HL-60/S4 treated with retinoic acid at 250 ng/mL for 4 days and 3 days (cell line): Measurements from ENCODE around the gene SPHKAP.
"Not testable (repeated sequence)": the region's sequence is repeated elsewhere in the genome, so short reads cannot be mapped to it uniquely, and the experiment has no call there.

Experiments used
- in situ Hi-C: fragments of 300-500 bp; cut with MboI; formaldehyde crosslinking; loops from 2 replicates; pipeline ENCODE4 v1.7.0; 2022; ENCODE audit warnings: low sequenced_read_pairs

The SPHKAP gene, protein sequence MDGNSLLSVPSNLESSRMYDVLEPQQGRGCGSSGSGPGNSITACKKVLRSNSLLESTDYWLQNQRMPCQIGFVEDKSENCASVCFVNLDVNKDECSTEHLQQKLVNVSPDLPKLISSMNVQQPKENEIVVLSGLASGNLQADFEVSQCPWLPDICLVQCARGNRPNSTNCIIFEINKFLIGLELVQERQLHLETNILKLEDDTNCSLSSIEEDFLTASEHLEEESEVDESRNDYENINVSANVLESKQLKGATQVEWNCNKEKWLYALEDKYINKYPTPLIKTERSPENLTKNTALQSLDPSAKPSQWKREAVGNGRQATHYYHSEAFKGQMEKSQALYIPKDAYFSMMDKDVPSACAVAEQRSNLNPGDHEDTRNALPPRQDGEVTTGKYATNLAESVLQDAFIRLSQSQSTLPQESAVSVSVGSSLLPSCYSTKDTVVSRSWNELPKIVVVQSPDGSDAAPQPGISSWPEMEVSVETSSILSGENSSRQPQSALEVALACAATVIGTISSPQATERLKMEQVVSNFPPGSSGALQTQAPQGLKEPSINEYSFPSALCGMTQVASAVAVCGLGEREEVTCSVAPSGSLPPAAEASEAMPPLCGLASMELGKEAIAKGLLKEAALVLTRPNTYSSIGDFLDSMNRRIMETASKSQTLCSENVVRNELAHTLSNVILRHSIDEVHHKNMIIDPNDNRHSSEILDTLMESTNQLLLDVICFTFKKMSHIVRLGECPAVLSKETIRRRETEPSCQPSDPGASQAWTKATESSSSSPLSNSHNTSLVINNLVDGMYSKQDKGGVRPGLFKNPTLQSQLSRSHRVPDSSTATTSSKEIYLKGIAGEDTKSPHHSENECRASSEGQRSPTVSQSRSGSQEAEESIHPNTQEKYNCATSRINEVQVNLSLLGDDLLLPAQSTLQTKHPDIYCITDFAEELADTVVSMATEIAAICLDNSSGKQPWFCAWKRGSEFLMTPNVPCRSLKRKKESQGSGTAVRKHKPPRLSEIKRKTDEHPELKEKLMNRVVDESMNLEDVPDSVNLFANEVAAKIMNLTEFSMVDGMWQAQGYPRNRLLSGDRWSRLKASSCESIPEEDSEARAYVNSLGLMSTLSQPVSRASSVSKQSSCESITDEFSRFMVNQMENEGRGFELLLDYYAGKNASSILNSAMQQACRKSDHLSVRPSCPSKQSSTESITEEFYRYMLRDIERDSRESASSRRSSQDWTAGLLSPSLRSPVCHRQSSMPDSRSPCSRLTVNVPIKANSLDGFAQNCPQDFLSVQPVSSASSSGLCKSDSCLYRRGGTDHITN (N-terminal part only)

DNA sequence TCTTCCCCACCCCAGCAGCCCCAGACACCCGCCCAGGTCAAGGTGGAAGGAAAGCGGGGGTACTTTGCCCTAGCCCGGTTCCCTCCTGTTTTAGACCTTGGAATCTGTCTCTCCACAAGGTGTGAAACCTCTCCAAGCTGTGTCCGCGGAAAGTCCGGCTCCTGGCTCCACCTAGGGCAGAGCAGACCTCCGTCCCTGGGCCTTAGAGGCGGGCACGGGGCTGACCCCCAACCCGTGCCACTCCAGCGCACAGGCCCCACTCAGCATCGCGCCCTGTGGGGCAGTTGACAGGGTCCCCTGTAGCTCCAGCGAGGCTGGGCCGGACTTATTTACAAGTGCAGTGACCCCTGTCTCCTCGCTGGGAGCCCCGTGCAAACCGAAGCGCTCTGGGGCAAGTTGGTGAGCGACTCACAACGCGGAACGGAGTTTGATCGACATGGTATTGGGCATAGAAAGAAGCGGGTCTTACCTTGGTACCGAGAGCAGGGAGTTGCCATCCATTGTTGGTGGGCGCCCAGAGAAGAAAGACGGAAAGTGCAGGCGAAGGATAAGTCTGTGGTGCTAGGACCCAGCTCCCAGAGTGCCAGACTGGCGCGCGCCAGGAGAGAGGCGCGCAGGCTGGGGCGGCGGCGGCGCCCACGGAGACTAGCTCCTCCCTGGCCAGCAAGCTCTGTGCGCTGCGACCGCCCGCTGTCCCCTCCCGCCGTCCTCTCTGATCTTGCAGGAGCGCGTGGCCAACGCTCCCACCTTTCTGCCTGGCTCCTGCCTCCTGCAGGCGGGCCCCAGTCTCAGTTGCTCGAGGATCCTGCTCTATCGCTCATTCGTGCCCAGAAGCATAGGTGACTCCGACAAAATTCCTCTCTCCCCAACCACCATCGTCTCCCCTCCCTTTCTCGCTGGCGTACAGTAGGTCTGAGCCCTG lies at the start of gene SPHKAP:
TSS of gene SPHKAP (minus strand) at position 590 of the 922 bp plus-strand sequence. CDS start at position 501, 89 bp downstream.
- in situ Hi-C loops: no loop called here

DNA sequence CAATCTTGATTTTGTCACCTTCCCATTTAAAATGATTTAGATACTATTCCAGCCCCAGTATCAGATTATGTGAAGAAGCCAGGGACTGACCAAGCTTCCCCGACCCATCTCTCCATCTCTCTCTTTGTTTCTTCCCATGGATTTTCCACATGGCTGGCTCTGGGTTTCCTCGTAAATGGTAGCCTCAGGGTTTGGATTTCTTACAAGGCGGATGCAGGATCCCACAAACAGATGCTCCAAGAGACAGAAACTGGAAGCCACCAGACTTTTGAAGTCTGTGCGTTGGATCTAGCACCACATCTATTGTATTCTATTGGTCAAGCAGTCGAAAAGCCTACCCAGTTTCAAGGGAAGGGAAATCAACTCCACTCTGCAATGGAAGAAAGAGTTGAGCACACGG lies 46.0 kb upstream of the SPHKAP start:
- in situ Hi-C loops: no loop called here

DNA sequence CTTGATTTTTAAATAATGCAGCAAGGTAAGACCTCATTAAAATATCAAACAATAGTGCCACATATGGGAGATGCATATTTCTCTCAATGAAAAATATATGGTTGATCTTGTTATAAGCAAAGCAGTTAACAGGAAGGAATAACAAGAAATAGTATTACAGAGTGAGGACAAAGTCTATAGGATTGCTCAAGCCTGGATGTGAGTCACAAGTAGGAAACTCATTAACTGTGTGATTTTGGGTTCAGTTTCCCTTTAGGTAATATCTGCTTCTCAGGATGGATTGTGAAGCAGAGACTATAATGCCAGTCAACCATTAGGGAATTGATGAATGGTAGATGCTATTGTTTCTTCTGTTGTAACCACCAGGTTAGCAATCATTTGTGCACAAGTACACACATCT lies 42.9 kb upstream of the SPHKAP start:
- in situ Hi-C loops: no loop called here

DNA sequence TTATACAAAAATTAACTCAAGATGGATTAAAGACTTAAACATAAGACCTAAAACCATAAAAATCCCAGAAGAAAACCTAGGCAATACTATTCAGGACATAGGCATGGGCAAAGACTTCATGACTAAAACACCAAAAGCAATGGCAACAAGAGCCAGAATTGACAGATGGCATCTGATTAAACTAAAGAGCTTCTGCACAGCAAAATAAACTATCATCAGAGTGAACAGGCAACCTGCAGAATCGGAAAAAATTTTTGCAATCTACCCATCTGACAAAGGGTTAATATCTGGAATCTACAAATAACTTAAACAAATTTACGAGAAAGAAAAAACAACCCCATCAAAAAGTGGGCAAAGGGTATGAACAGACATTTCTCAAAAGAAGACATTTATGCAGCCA lies 37.1 kb upstream of the SPHKAP start:
- in situ Hi-C loops: not testable (repeated sequence)

DNA sequence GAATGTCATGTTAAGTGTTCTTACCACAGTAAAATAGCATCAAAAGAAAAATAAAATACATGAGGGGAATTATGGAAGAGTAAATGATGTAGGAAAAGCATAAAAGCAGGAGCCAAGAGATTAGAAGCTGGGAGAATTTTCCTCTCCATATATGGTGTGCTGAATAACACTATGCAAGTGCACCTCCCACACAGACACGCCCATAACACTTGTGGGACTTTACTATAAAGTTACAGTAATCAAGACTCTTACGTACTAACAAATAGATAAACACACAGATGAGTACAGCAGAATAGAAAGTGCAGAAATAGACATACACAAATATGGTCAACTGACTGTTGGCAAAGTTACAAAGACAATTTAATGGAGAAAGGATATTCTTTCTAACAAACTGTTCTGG lies 16.0 kb upstream of the SPHKAP start:
- in situ Hi-C loops: no loop called here

DNA sequence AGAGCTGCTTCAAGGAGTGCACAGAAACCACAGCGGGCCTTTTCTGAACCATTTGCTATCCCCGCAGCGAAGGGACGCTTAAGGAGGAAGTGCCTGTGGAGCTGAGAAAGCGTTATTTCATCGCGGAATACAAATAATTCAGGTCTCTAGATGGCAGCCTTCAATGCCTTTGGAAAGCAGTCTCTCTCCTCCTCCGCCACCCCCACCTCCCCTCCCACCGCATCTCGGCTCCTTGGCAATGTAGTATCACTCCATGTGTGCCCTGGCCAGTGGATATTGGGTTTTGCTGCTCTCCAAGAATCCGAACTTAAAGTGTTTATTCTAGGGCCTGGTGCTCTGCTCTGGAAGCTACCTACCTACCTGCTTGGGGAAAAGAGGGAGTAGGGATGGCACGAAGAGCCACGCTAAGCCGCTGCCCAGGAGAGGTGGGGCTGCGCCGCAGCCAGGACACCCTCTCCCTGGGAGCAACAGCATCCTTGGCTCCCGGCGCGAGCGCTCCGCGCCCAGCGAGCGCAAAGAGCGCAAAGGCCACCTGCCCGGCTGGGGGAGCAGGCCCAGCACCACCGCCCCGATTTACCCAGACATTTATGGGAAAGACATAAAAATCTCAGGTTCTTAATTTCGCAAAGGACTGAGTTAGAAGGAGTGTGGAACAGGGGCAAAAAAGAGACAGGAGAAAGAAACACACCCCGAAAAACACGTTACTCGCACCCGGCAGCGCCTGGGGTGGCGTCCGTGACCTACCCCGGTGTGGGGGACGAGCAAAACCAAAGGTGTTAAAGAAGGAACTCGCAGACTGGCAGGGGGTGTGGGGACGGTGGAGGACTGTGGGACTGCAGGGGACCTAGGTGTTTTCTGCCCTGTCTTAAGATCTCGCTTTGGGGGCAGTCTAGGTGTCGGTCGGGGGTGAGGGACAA lies 1.0 kb downstream of the SPHKAP start:
- in situ Hi-C loops: no loop called here

DNA sequence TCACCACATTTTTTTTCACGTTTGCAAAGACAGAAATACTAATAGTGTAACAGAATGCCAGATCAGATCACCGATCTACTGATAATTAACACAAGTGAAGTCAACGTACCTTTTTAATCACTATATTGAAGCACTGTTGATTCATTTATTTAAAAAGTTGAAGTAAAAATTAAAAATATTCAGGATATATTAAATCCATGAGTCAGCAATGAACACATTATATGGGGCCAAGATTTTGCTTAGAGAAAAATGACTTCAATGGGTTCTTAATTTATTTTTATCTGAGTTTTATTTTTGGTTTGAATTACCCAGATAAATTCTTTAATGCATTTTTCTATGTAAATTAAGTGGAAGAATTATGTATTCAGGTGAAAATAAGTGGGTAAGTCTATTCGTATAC lies 14.2 kb downstream of the SPHKAP start:
- in situ Hi-C loops: no loop called here

DNA sequence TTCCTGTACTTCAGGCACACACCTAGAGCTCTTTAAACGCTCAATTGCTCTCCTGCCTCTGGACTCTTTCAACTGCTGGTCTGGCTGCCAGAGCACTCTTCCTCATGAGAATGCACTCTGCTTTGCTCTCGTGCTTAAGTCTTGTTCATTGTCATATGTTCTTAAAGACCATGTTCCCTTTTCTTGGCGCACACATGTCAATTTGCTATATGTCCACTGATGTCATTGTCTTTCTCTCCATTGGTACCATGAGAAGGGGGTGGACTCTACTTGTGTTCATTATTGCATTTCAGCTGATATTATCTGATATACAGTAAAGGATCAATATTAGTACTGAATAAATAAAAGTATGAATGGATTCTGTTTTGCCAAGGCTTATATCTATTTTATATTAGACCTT lies 16.8 kb downstream of the SPHKAP start:
- in situ Hi-C loops: no loop called here

DNA sequence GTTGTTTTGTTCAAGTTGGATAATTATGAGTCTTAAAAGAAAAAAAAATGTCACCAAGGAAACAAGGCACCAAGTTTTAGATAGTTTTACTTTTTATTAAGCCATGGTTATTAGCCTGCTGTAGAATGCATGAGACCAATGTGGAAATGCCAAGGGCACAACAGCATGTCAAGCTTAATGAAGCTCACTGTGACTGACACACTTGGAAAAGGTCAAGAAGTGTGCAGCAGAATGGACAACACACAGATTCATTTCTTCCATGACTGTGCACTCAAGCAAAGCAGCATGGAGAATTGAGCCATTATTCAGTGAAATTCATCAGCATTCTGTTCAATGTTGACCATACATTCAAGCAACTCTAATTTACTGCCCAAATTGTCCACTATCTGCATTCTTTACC lies 23.6 kb downstream of the SPHKAP start:
- in situ Hi-C loops: no loop called here

DNA sequence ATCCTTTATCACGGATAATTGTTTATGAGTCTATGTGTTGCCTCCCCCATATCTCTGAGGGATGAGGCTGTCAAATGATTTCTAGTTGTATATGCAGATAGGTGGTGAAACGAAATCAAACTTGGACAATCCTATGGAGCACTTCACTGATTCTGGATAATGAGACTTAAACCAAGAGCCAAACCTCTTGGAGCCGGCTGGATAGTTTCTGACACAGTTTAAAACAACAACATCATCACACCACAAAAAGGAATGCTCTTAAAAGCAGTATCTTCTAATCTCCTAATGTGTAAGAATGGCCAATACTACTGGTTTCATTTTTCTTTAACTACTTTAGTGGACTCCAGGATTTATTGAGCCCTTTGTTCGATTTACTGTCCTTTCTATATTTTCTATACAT lies 36.5 kb downstream of the SPHKAP start:
- in situ Hi-C loops: no loop called here

DNA sequence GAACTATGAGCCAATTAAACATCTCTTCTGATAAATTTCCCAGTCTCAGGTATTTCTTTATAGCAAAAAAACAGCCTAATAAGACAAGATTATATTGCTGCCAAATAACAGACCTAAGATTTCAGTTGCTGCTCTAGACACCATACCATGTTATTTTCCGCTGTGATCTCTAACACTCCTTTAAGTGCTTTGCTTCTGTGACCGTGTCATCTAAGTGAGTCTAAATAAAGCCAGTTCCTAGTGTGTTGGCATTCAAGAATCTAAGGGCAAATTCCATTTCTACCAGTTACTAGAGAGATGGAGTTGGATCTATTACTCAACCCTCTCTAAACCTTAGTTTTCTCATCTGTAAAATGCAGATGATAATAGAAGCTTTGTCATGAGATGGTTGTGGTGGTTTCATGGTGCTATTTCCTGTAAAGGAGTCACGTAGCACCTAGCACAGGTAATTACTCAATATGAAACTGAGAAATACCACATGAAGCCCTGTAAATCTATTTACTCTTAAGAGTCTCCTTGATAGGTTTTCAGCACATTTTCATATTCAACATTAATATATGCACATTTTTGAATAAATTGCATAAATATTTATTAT lies 40.5 kb downstream of the SPHKAP start:
- in situ Hi-C loops: no loop called here

DNA sequence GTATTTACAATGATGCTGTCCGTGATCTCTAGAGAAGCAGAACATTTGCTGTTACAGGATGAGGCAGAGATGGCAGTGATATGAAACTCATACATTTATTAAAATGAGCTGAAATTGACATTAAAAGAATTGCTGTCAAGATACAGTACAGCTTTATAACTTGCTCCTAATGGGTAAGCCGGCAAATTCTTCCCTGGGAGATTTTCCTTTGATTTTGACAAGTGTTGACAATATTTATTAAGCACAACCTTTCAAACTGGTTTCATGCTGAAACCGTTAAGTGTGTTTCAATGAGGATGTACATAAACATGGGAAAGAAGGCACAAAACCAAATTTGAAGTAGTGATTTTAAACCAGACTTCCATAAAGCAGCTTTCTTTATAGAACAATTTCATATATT lies 45.5 kb downstream of the SPHKAP start:
- in situ Hi-C loops: no loop called here

DNA sequence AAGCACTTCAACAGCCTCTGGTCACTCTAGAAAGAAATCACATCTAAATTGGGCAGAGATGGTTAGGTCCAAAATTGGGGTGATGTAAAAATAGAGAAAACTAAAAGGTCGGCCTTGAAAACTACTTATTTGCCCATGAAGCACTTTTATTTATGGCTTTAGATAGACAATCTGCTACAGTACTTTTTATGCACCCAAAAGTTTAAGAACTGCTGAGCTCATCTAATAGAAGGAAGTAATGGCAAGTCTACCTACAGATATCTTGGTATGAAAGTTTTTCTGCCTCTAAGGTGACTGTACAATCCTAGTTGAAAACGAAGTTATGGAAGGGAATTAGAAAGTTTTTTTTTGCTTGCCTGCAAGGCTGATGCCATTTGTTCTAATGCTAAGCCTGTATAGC lies 46.2 kb downstream of the SPHKAP start:
- in situ Hi-C loops: no loop called here

DNA sequence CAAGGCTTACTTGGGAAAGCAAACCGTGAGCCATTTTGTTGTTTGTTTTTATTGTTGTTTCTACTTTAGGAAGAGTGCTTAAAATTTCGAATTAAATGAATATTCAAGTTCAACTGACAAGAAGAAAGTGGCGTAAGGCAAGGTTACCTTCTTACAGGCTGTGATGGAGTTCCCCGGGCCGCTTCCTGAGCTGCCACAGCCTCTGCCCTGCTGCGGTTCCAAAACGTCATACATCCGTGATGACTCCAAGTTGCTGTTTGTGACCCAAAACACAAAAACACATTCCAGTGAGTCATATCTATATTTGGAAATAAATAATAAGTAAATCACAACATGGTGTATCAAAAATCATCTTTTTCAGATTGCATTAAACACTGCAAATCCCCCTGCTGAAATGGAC lies 49.7 kb downstream of the SPHKAP start:
- in situ Hi-C loops: no loop called here

DNA sequence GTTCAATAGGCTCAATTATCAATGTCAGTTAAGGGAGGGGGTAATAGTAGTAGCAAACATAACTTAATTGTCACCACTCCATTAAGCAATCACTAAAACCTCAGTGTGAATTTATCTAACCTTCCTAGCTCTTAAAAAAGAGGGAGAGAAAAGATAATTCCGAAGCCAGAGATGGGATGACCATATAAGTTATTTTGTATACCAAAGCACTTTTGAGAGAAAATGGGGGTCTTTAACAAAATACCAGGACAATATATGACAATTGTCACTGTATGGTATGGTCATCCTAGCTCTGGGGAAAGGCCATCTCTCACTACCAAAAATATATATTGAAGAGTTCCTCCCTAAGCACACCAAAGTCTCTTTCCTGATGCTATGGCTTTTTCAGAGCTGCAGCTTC lies 55.1 kb downstream of the SPHKAP start:
- in situ Hi-C loops: no loop called here

DNA sequence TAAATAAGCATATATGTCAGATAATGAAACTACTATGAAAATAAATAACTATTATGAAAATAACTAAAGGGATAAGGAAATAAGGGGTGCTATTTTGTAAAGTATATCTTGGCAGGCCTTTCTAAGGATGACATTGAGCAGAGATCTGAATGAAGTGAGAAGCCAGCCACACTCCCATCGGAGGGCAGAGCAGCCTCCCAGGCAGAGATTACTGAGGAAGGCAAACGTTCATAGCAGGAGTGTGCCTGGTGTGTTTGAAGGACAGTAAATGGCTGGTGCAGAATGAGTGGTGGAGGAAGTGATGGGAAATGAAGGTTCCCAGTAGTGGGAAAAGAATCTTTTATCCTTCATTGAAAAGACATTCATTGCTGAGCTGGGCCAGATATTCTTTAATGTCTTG lies 62.5 kb downstream of the SPHKAP start:
- in situ Hi-C loops: no loop called here

DNA sequence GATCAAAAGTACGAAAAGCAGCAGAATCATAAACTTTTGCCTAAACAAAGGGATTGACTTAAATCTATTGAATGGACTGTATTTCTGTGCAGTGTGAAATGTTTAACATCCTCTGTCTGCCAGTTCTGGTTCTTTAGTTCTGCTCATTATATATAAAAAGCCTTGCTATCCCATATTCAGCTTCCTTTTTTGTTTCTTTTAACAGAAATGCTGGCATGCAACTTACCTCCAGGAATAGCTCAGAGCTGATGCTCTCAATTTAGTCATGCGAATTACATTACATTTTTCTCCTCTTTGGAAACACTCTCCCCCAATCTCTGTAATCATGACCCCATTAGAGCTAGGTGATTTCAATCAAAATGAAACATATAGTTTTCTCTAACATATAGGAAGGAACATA lies 73.6 kb downstream of the SPHKAP start:
- in situ Hi-C loops: no loop called here

DNA sequence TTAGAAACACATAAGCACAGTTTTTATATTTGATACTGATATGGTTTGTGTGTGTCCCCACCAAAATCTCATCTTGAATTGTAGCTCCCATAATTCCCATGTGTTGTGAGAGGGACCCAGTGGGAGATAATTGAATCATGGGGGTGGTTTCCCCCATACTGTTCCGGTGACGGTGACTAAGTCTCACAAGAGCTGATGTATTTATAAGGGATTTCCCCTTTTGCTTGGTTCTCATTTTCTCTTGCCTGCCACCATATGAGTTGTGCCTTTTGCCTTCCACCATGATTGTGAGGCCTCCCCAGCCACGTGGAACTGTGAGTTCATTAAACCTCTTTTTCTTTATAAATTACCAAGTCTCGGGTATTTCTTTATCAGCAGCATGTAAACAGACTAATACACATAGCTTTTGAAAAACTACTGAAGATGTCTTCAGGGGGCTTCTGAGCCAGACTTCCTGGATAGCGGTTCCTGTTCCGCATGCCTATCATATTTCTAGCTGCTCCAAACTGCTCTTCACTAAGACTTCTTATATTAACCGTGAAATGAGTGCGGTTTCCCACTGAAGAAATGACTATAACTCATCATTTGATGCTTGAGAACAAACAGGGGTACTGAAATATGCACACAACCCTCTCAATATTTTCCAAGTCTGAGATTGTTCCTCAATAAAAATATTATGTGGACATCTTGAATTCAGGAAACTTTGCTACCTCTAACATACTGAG lies 75.8 kb downstream of the SPHKAP start:
- in situ Hi-C loops: no loop called here
